ENCODE measurements around the gene NAV2. TPM values are rescaled to one million over a fixed set of nuclear protein-coding genes. Genes with fewer than 3 reads are reported as not detected.

NAV2 gene
- total and polyA plus RNA-seq, 4 donors, result 5.0 to 250 (median 51.4) TPM

GRCh38 chr11:20105427-20105826 is 392.8 kb downstream of the NAV2 start:
- no peaks in the 10 kb centered on the region for H3K27me3 ChIP-seq (ENCODE audit: control insufficient read depth in 1 of 2, insufficient read depth in 2 of 2, low read length in 1 of 2)
- intact Hi-C loops (cut with DNase I), result no loop called here
- H3K9me3 ChIP-seq (ENCODE audit: control insufficient read depth, low read length), result no peaks in the 10 kb centered on the region
- H3K27ac ChIP-seq (ENCODE audit: low read depth in 1 of 2, low read length in 2 of 2), result no peak overlapping the region
- H3K4me3 ChIP-seq (ENCODE audit: low read length in 2 of 2), result no peak overlapping the region
- WGBS, 2 donors, result 87 to 88% methylated on average over 10 of the region's 10 CpGs
- H3K36me3 ChIP-seq (ENCODE audit: control insufficient read depth in 1 of 2, insufficient read depth in 2 of 2, low read length in 1 of 2), result peaks cover 4 to 33% of the 10 kb centered on the region in 2 donors
- ATAC-seq (ENCODE audit: low FRiP score), result no peak
- DNase-seq, result no peak
- H3K4me1 ChIP-seq (ENCODE audit: control insufficient read depth in 1 of 2, insufficient read depth in 2 of 2, low read length in 2 of 2), result peaks cover 0 to 2% of the 10 kb centered on the region in 2 donors

- Histone ChIP-seq H3K4me1 (ENCODE audit: control insufficient read depth in 1 of 2, insufficient read depth in 2 of 2, low read length in 2 of 2) (peaks cover 2 to 6% of the 10 kb centered on the region in 2 donors), H3K27ac (ENCODE audit: low read depth in 1 of 2, low read length in 2 of 2) (peak overlapping the region; percentile 3 to 62), H3K4me3 (ENCODE audit: low read length in 2 of 2) (no peak overlapping the region), H3K27me3 (ENCODE audit: control insufficient read depth in 1 of 2, insufficient read depth in 2 of 2, low read length in 1 of 2) (no peaks in the 10 kb centered on the region), H3K9me3 (ENCODE audit: control insufficient read depth, low read length) (no peaks in the 10 kb centered on the region), H3K36me3 (ENCODE audit: control insufficient read depth in 1 of 2, insufficient read depth in 2 of 2, low read length in 1 of 2) (peaks cover 0 to 5% of the 10 kb centered on the region in 2 donors)
- intact Hi-C loops (cut with DNase I), result loop anchor here in 1 of 2 donors (5.0 to 10.0 kb wide), 2 partner anchors 63 to 385 kb away; no protein-coding TSS in a partner anchor
- no peak for DNase-seq
- ATAC-seq (ENCODE audit: low FRiP score), result no peak
- WGBS, 2 donors, result 89 to 92% methylated on average over 9 of the region's 9 CpGs
These were observed 397.3 kb downstream of the NAV2 start for GRCh38 chr11:20109731-20110445.

GRCh38 chr11:20110908-20111669 is 398.5 kb downstream of the NAV2 start:
- Histone ChIP-seq H3K27me3 (ENCODE audit: control insufficient read depth in 1 of 2, insufficient read depth in 2 of 2, low read length in 1 of 2) (no peaks in the 10 kb centered on the region), H3K4me1 (ENCODE audit: control insufficient read depth in 1 of 2, insufficient read depth in 2 of 2, low read length in 2 of 2) (peaks cover 2 to 6% of the 10 kb centered on the region in 2 donors), H3K4me3 (ENCODE audit: low read length in 2 of 2) (no peak overlapping the region), H3K9me3 (ENCODE audit: control insufficient read depth, low read length) (no peaks in the 10 kb centered on the region), H3K36me3 (ENCODE audit: control insufficient read depth in 1 of 2, insufficient read depth in 2 of 2, low read length in 1 of 2) (peaks cover 0 to 4% of the 10 kb centered on the region in 2 donors), H3K27ac (ENCODE audit: low read depth in 1 of 2, low read length in 2 of 2) (peak overlapping the region; percentile 3 to 83)
- intact Hi-C loops (cut with DNase I), result loop anchor here in 1 of 2 donors (5.0 to 10.0 kb wide), 2 partner anchors 64 to 386 kb away; no protein-coding TSS in a partner anchor
- DNase-seq, result no peak
- 20% methylated on average over 8 of the region's 8 CpGs for WGBS, 2 donors
- ATAC-seq (ENCODE audit: low FRiP score), result peak; percentile 58

GRCh38 chr11:20111871-20112270 is 399.2 kb downstream of the NAV2 start:
- no peak for DNase-seq
- H3K36me3 ChIP-seq (ENCODE audit: control insufficient read depth in 1 of 2, insufficient read depth in 2 of 2, low read length in 1 of 2), result peaks cover 0 to 4% of the 10 kb centered on the region in 2 donors
- H3K4me3 ChIP-seq (ENCODE audit: low read length in 2 of 2), result no peak overlapping the region
- peak overlapping the region; percentile 17 to 83 for H3K27ac ChIP-seq (ENCODE audit: low read depth in 1 of 2, low read length in 2 of 2)
- WGBS, 2 donors, result 7 to 9% methylated on average over 1 of the region's 1 CpG
- peaks cover 2 to 6% of the 10 kb centered on the region in 2 donors for H3K4me1 ChIP-seq (ENCODE audit: control insufficient read depth in 1 of 2, insufficient read depth in 2 of 2, low read length in 2 of 2)
- intact Hi-C loops (cut with DNase I), result loop anchor here in 1 of 2 donors (5.0 to 10.0 kb wide), 2 partner anchors 65 to 387 kb away; no protein-coding TSS in a partner anchor
- ATAC-seq (ENCODE audit: low FRiP score), result no peak
- H3K9me3 ChIP-seq (ENCODE audit: control insufficient read depth, low read length), result no peaks in the 10 kb centered on the region
- H3K27me3 ChIP-seq (ENCODE audit: control insufficient read depth in 1 of 2, insufficient read depth in 2 of 2, low read length in 1 of 2), result no peaks in the 10 kb centered on the region

GRCh38 chr11:20112291-20113148 is 399.9 kb downstream of the NAV2 start:
- no peaks in the 10 kb centered on the region for H3K27me3 ChIP-seq (ENCODE audit: control insufficient read depth in 1 of 2, insufficient read depth in 2 of 2, low read length in 1 of 2)
- peak; percentile 92 for ATAC-seq (ENCODE audit: low FRiP score)
- 18 to 20% methylated on average over 15 of the region's 15 CpGs for WGBS, 2 donors
- H3K9me3 ChIP-seq (ENCODE audit: control insufficient read depth, low read length), result no peaks in the 10 kb centered on the region
- no peak overlapping the region for H3K4me3 ChIP-seq (ENCODE audit: low read length in 2 of 2)
- H3K27ac ChIP-seq (ENCODE audit: low read depth in 1 of 2, low read length in 2 of 2), result peak overlapping the region; percentile 47 to 83
- peak; percentile 90 to 92 for DNase-seq
- H3K36me3 ChIP-seq (ENCODE audit: control insufficient read depth in 1 of 2, insufficient read depth in 2 of 2, low read length in 1 of 2), result peaks cover 0 to 2% of the 10 kb centered on the region in 2 donors
- peaks cover 2 to 6% of the 10 kb centered on the region in 2 donors for H3K4me1 ChIP-seq (ENCODE audit: control insufficient read depth in 1 of 2, insufficient read depth in 2 of 2, low read length in 2 of 2)
- intact Hi-C loops (cut with DNase I), result loop anchor here in 1 of 2 donors (5.0 to 10.0 kb wide), 2 partner anchors 65 to 388 kb away; no protein-coding TSS in a partner anchor

- ATAC-seq (ENCODE audit: low FRiP score) (no peak), DNase-seq (no peak)
- intact Hi-C loops (cut with DNase I), result loop anchor here in 1 of 2 donors (5.0 to 10.0 kb wide), 2 partner anchors 66 to 388 kb away; no protein-coding TSS in a partner anchor
- peaks cover 0 to under 1% of the 10 kb centered on the region in 2 donors for H3K36me3 ChIP-seq (ENCODE audit: control insufficient read depth in 1 of 2, insufficient read depth in 2 of 2, low read length in 1 of 2)
- no peaks in the 10 kb centered on the region for H3K27me3 ChIP-seq (ENCODE audit: control insufficient read depth in 1 of 2, insufficient read depth in 2 of 2, low read length in 1 of 2)
- 25 to 32% methylated on average over 5 of the region's 5 CpGs for WGBS, 2 donors
- H3K27ac ChIP-seq (ENCODE audit: low read depth in 1 of 2, low read length in 2 of 2), result peak overlapping the region; percentile 47 to 50
- H3K4me1 ChIP-seq (ENCODE audit: control insufficient read depth in 1 of 2, insufficient read depth in 2 of 2, low read length in 2 of 2), result peaks cover 2 to 6% of the 10 kb centered on the region in 2 donors
- H3K4me3 ChIP-seq (ENCODE audit: low read length in 2 of 2), result no peak overlapping the region
- H3K9me3 ChIP-seq (ENCODE audit: control insufficient read depth, low read length), result no peaks in the 10 kb centered on the region
These were observed 400.5 kb downstream of the NAV2 start for GRCh38 chr11:20113149-20113438.

- Histone ChIP-seq H3K4me3 (ENCODE audit: low read length in 2 of 2) (no peak overlapping the region), H3K27ac (ENCODE audit: low read depth in 1 of 2, low read length in 2 of 2) (peak overlapping the region in 1 of 2 donors; percentile 55), H3K4me1 (ENCODE audit: control insufficient read depth in 1 of 2, insufficient read depth in 2 of 2, low read length in 2 of 2) (peaks cover 2 to 6% of the 10 kb centered on the region in 2 donors), H3K27me3 (ENCODE audit: control insufficient read depth in 1 of 2, insufficient read depth in 2 of 2, low read length in 1 of 2) (no peaks in the 10 kb centered on the region), H3K9me3 (ENCODE audit: control insufficient read depth, low read length) (no peaks in the 10 kb centered on the region), H3K36me3 (ENCODE audit: control insufficient read depth in 1 of 2, insufficient read depth in 2 of 2, low read length in 1 of 2) (peaks cover 0 to 5% of the 10 kb centered on the region in 2 donors)
- whole genome bisulfite sequencing, 2 donors, result 54 to 58% methylated on average over 10 of the region's 10 CpGs
- no peak for DNase-seq
- ATAC-seq (ENCODE audit: low FRiP score), result no peak
- intact Hi-C loops (cut with DNase I), result loop anchor here in 1 of 2 donors (5.0 to 10.0 kb wide), 2 partner anchors 67 to 390 kb away; no protein-coding TSS in a partner anchor
These were observed 402.0 kb downstream of the NAV2 start for GRCh38 chr11:20114588-20114987.

GRCh38 chr11:20116825-20117224 is 404.2 kb downstream of the NAV2 start:
- H3K4me3 ChIP-seq (ENCODE audit: low read length in 2 of 2), result no peak overlapping the region
- intact Hi-C loops (cut with DNase I), result loop anchor here in 1 of 2 donors (10.0 kb wide), 1 partner anchor 392 kb away; no protein-coding TSS in a partner anchor
- no peaks in the 10 kb centered on the region for H3K27me3 ChIP-seq (ENCODE audit: control insufficient read depth in 1 of 2, insufficient read depth in 2 of 2, low read length in 1 of 2)
- peaks cover 2 to 6% of the 10 kb centered on the region in 2 donors for H3K36me3 ChIP-seq (ENCODE audit: control insufficient read depth in 1 of 2, insufficient read depth in 2 of 2, low read length in 1 of 2)
- no peaks in the 10 kb centered on the region for H3K9me3 ChIP-seq (ENCODE audit: control insufficient read depth, low read length)
- DNase-seq, result no peak
- ATAC-seq (ENCODE audit: low FRiP score), result no peak
- WGBS, 2 donors, result 0 to 73% methylated on average over 1 of the region's 1 CpG
- H3K4me1 ChIP-seq (ENCODE audit: control insufficient read depth in 1 of 2, insufficient read depth in 2 of 2, low read length in 2 of 2), result peaks cover 0 to 6% of the 10 kb centered on the region in 2 donors
- peak overlapping the region in 1 of 2 donors; percentile 56 for H3K27ac ChIP-seq (ENCODE audit: low read depth in 1 of 2, low read length in 2 of 2)
